Esophagus muscularis mucosa (tissue), 3 donors: Measurements from ENCODE around the gene KIRREL3.

Source experiments
- POLR2AphosphoS5 ChIP-seq, 2 donors: sonication (generic); formaldehyde crosslinking; IDR thresholded peaks; one replicate each; pipeline ENCODE4 v1.6.1; 2017; ENCODE audit warnings: antibody characterized with exemption in 2 of 2
- TF ChIP-seq, protein P1 (sequence below), 3 experiments: fragments of 200-600 bp in 2 of 3; fragments of 450-650 bp in 1 of 3; sonication (generic) in 2 of 3; IDR thresholded peaks; one replicate each; pipeline ENCODE4 v1.5.1; 2017 to 2019; ENCODE audit warnings: antibody characterized with exemption in 3 of 3, mild to moderate bottlenecking in 2 of 3, moderate library complexity in 1 of 3

DNA sequence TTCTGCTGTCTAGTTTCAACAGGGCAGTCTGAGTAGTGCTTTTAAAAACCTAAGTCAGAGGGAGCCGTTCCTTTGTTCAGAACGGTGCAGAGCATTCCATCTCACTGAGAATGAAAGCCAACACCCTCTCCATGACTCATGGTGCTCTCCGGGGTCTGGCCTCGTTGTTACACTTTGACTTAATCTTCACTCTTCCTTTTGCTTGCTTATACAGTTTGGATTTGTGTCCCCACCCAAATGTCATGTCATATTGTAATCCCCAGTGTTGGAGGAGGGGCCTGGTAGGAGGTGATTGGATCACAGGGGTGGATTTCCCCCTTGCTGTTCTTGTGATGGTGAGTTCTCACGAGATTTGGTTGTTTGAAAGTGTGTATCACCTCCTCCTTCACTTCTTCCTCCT lies 352.8 kb downstream of the KIRREL3 start:
- TF ChIP-seq, protein P1, sequence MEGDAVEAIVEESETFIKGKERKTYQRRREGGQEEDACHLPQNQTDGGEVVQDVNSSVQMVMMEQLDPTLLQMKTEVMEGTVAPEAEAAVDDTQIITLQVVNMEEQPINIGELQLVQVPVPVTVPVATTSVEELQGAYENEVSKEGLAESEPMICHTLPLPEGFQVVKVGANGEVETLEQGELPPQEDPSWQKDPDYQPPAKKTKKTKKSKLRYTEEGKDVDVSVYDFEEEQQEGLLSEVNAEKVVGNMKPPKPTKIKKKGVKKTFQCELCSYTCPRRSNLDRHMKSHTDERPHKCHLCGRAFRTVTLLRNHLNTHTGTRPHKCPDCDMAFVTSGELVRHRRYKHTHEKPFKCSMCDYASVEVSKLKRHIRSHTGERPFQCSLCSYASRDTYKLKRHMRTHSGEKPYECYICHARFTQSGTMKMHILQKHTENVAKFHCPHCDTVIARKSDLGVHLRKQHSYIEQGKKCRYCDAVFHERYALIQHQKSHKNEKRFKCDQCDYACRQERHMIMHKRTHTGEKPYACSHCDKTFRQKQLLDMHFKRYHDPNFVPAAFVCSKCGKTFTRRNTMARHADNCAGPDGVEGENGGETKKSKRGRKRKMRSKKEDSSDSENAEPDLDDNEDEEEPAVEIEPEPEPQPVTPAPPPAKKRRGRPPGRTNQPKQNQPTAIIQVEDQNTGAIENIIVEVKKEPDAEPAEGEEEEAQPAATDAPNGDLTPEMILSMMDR (IDR thresholded peaks at IDR 0.05) = no peak
- TF ChIP-seq POLR2AphosphoS5 (IDR thresholded peaks at IDR 0.05) = no peak
